Endothelial cell of umbilical vein (primary cell): ENCODE results near the gene CXCL11. TPM values are rescaled to one million over a fixed set of nuclear protein-coding genes. Genes with fewer than 3 reads are reported as not detected.

ENCODE experiments used
- BruUV-seq: library from RNA; stranded (reverse); fragments of 400-500 nt; replicated peaks from 2 replicates; lab custom pipeline; 2021; lab: Mats Ljungman, UMichigan
- CTCF ChIA-PET: fragments of 300-600, 350-600 bp; sonication (Branson Sonifier 250); formaldehyde crosslinking; loops from one replicate; lab custom pipeline; 2021; ENCODE audit warnings: antibody characterized with exemption, inconsistent platforms; lab: Charles Lee
- POLR2A ChIA-PET: fragments of 300-600, 350-600 bp; sonication (Branson Sonifier 250); formaldehyde crosslinking; loops from one replicate; lab custom pipeline; 2021; ENCODE audit warnings: antibody characterized with exemption, inconsistent platforms; lab: Charles Lee
- DNase-seq: peaks from one replicate; pipeline ENCODE4 v3.0.0-alpha.2; 2011; ENCODE audit warnings: low read depth, low spot score
- FAIRE-seq: peaks from 2 replicates; lab custom pipeline; 2011; peaks lifted over from hg19 to GRCh38; lab: Jason Lieb, UNC
- H2AFZ ChIP-seq: 2 replicates; pipeline ENCODE4 v1.6.0; 2012; ENCODE audit warnings: low read depth, low read length, control low read depth, inconsistent platforms
- H3K27ac ChIP-seq: 2 replicates; pipeline ENCODE4 v1.5.1; 2011; ENCODE audit warnings: low read depth, mild to moderate bottlenecking, control low read depth, low read length, moderate library complexity; ENCODE audit not compliant: insufficient read depth
- H3K27me3 ChIP-seq, 2 experiments: 2 replicates each; pipeline versions ENCODE4 v1.6.0 to v1.6.1; 2011; ENCODE audit warnings: low read length in 2 of 2, mixed read lengths in 1 of 2; ENCODE audit not compliant: control insufficient read depth in 2 of 2, insufficient read depth in 2 of 2
- H3K36me3 ChIP-seq, 2 experiments: 2 replicates in 1 of 2; 3 replicates in 1 of 2; pipeline ENCODE4 v1.5.1; 2011; ENCODE audit warnings: low read length in 2 of 2, mild to moderate bottlenecking in 1 of 2, moderate library complexity in 1 of 2; ENCODE audit not compliant: control insufficient read depth in 2 of 2, insufficient read depth in 2 of 2; ENCODE audit errors: extremely low read depth in 1 of 2
- H3K4me1 ChIP-seq: 3 replicates; pipeline ENCODE4 v1.5.1; 2011; ENCODE audit warnings: mild to moderate bottlenecking, low read length; ENCODE audit not compliant: control insufficient read depth, insufficient read depth; ENCODE audit errors: extremely low read depth
- H3K4me2 ChIP-seq: 2 replicates; pipeline ENCODE4 v1.6.1; 2011; ENCODE audit warnings: low read length, control low read depth, mixed read lengths; ENCODE audit not compliant: insufficient read depth
- H3K4me3 ChIP-seq, 3 experiments: fragments of 200-600 bp in 1 of 3; sonication (generic), shearing (Covaris generic) in 1 of 3; replicated peaks in 1 of 3; 2 replicates each; pipeline ENCODE4 v1.5.1; 2011 to 2016; ENCODE audit warnings: control low read depth in 3 of 3, low read length in 3 of 3, mild to moderate bottlenecking in 2 of 3, inconsistent platforms in 1 of 3, low read depth in 1 of 3, moderate library complexity in 1 of 3; ENCODE audit not compliant: insufficient read depth in 1 of 3
- H3K79me2 ChIP-seq: 2 replicates; pipeline ENCODE4 v1.6.0; 2012; ENCODE audit warnings: low read length, inconsistent platforms; ENCODE audit not compliant: control insufficient read depth, insufficient read depth
- H3K9ac ChIP-seq: replicated peaks from 2 replicates; pipeline ENCODE3; 2011; ENCODE audit warnings: low read length, control low read depth; ENCODE audit not compliant: insufficient read depth; ENCODE audit errors: extremely low read depth
- H3K9me1 ChIP-seq: replicated peaks from 3 replicates; pipeline ENCODE4 v1.6.0; 2011; ENCODE audit warnings: mild to moderate bottlenecking, low read length; ENCODE audit not compliant: control insufficient read depth, insufficient read depth; ENCODE audit errors: extremely low read depth
- H3K9me3 ChIP-seq: replicated peaks from 2 replicates; pipeline ENCODE4 v1.5.1; 2012; ENCODE audit warnings: low read length, inconsistent platforms; ENCODE audit not compliant: control insufficient read depth, insufficient read depth
- H4K20me1 ChIP-seq: replicated peaks from 2 replicates; pipeline ENCODE3; 2011; ENCODE audit warnings: mild to moderate bottlenecking, low read length; ENCODE audit not compliant: control insufficient read depth, insufficient read depth; ENCODE audit errors: extremely low read depth
- CTCF ChIP-seq, 2 donors: IDR thresholded peaks; 1 replicate in 1 of 2; 2 replicates in 1 of 2; pipeline ENCODE4 v1.5.1; 2011; ENCODE audit warnings: low read length in 2 of 2, mild to moderate bottlenecking in 2 of 2, moderate library complexity in 2 of 2, control low read depth in 1 of 2, inconsistent platforms in 1 of 2, low read depth in 1 of 2; ENCODE audit not compliant: insufficient read depth in 1 of 2; ENCODE audit errors: extremely low read depth in 1 of 2
- EZH2 ChIP-seq: IDR thresholded peaks from 2 replicates; pipeline ENCODE4 v1.6.1; 2012; ENCODE audit warnings: borderline replicate concordance, low read depth, mild to moderate bottlenecking, moderate library complexity, low read length, inconsistent platforms; ENCODE audit not compliant: severe bottlenecking
- FOS ChIP-seq: IDR thresholded peaks from 2 replicates; pipeline ENCODE4 v1.6.1; 2011; ENCODE audit warnings: mild to moderate bottlenecking, low read length, moderate library complexity, borderline replicate concordance; ENCODE audit not compliant: insufficient read depth
- GATA2 ChIP-seq: IDR thresholded peaks from 2 replicates; pipeline ENCODE4 v1.7.0; 2011; ENCODE audit warnings: low read depth, mild to moderate bottlenecking, moderate library complexity, mixed read lengths, low read length; ENCODE audit not compliant: insufficient read length, insufficient read depth
- JUN ChIP-seq: IDR thresholded peaks from 2 replicates; pipeline ENCODE4 v1.6.1; 2011; ENCODE audit warnings: borderline replicate concordance, low read depth; ENCODE audit not compliant: insufficient read length, insufficient read depth
- MAX ChIP-seq: IDR thresholded peaks from 2 replicates; pipeline ENCODE4 v1.6.1; 2011; ENCODE audit not compliant: insufficient read depth, insufficient read length
- MYC ChIP-seq: IDR thresholded peaks from one replicate; pipeline ENCODE4 v1.6.1; 2011; ENCODE audit warnings: mild to moderate bottlenecking, low read depth, low read length
- POLR2A ChIP-seq: IDR thresholded peaks from 2 replicates; pipeline ENCODE4 v1.6.1; 2012; ENCODE audit warnings: low read depth, mild to moderate bottlenecking, control low read depth, low read length
- POLR2AphosphoS5 ChIP-seq: IDR thresholded peaks from 2 replicates; pipeline ENCODE4 v1.6.1; 2012; ENCODE audit warnings: low read depth, mild to moderate bottlenecking, control low read depth, low read length, moderate library complexity; ENCODE audit not compliant: insufficient read depth
- dilution Hi-C: fragments of 300-500 bp; cut with MboI; formaldehyde crosslinking; loops from one replicate; pipeline ENCODE4 v1.15.0; 2019; ENCODE audit warnings: low sequenced_read_pairs; ENCODE audit not compliant: extremely low pct_ligation_motif_present
- intact Hi-C: fragments of 100-400 bp; cut with micrococcal nuclease; formaldehyde crosslinking; loops from one replicate; pipeline ENCODE4 v1.10.0; 2022
- polyA plus RNA-seq, 4 experiments: library from polyadenylated mRNA; depleted of rRNA in 3 of 4; stranded (reverse) in 3 of 4; unstranded in 1 of 4; fragments of >200 nt; gene quantifications; 2 replicates each; pipeline versions ENCODE4 v1.2.1 to v1.2.3, GENCODE V29; 2011 to 2012; ENCODE audit warnings: missing spikeins in 1 of 4
- total RNA-seq: library from RNA; stranded (reverse); gene quantifications from 2 replicates; pipeline ENCODE4 v1.2.3, GENCODE V29; 2021

The CXCL11 gene
- total and polyA plus RNA-seq, 2 donors (not counting 3 experiments of a cell fraction or from before 2014, with no cell fraction given) = 0.91 to 1.1 TPM

- Histone ChIP-seq H3K9me3 (no peaks in the 10 kb centered on the region), H3K27ac (no peak overlapping the region), H3K4me3 (no peak overlapping the region), H3K79me2 (no peaks in the 10 kb centered on the region), H3K9ac (no peak overlapping the region), H3K27me3 (peaks cover 0 to 3% of the 10 kb centered on the region in 2 experiments), H4K20me1 (no peaks in the 10 kb centered on the region), H3K4me1 (peaks cover 5% of the 10 kb centered on the region), H3K9me1 (no peaks in the 10 kb centered on the region), H2AFZ (no peak overlapping the region), H3K4me2 (no peak overlapping the region), H3K36me3 (no peaks in the 10 kb centered on the region)
- no TSS peak for BruUV-seq
- POLR2A ChIA-PET = no interaction called here
- TF ChIP-seq EZH2 (no peak), FOS (no peak)
- CTCF ChIA-PET = interaction anchor here (1.1 to 2.0 kb wide), 3 partner anchors 11 to 17 kb away, joined by 3 to 13 read pairs (median 6); no protein-coding TSS in a partner anchor
- DNase-seq (no peak), FAIRE-seq (no peak)
- dilution Hi-C loops = no loop called here
- intact Hi-C loops = no loop called here
These were observed 26.6 kb downstream of the CXCL11 start for GRCh38 chr4:76009311-76009710.

GRCh38 chr4:76007089-76007862 is 28.6 kb downstream of the CXCL11 start, which contains the start of gene CXCL9:
TSS of gene CXCL9 (minus strand) at chr4:76007509. CDS start at chr4:76007449, 60 bp downstream.
- POLR2A ChIA-PET = no interaction called here
- Histone ChIP-seq H3K27ac (no peak within 1 kb of the TSS), H3K4me2 (no peak within 1 kb of the TSS), H3K9me3 (no peaks in the 10 kb centered on the region), H3K36me3 (no peaks in the 10 kb centered on the region), H4K20me1 (no peaks in the 10 kb centered on the region), H3K79me2 (no peaks in the 10 kb centered on the region), H3K9me1 (no peaks in the 10 kb centered on the region), H3K27me3 (peaks cover 0 to 9% of the 10 kb centered on the region in 2 experiments), H2AFZ (no peak within 1 kb of the TSS), H3K4me3 (no peak within 1 kb of the TSS), H3K9ac (no peak within 1 kb of the TSS), H3K4me1 (peaks cover 8% of the 10 kb centered on the region)
- CTCF ChIA-PET = interaction anchor here (1.6 kb wide), 1 partner anchor 11 kb away, joined by 7 read pairs; no protein-coding TSS in a partner anchor
- intact Hi-C loops = no loop called here
- dilution Hi-C loops = no loop called here
- BruUV-seq = no TSS peak
- FAIRE-seq = no peak
- TF ChIP-seq MYC (no peak), EZH2 (no peak), POLR2A (no peak), POLR2AphosphoS5 (no peak), MAX (no peak), FOS (no peak), GATA2 (no peak), JUN (no peak), CTCF (IDR thresholded peaks at IDR 0.05; ENCODE audit: extremely low read depth in 1 of 2, insufficient read depth in 1 of 2, low read depth in 1 of 2, low read length in 2 of 2) (no peak)
- DNase-seq = no peak
